Thoracic aorta (tissue), 2 donors: ENCODE data around the gene KLF15. TPM values are rescaled to one million over a fixed set of nuclear protein-coding genes. Genes with fewer than 3 reads are reported as not detected.

Source experiments
- ATAC-seq: fragments of 150-250 bp; one replicate; pipeline ENCODE4 v1.8.0; 2017; ENCODE audit warnings: low read depth; ENCODE audit not compliant: insufficient number of reproducible peaks, low FRiP score
- DNase-seq: peaks from one replicate; pipeline ENCODE4 v3.0.0-alpha.2; 2020; ENCODE audit warnings: low spot score
- H3K27ac ChIP-seq, 2 donors: fragments of 200-600 bp; sonication (generic); 1 replicate in 1 of 2; 2 replicates in 1 of 2; pipeline ENCODE4 v1.5.1; 2016; ENCODE audit warnings: mild to moderate bottlenecking in 2 of 2, moderate library complexity in 2 of 2
- H3K27me3 ChIP-seq: fragments of 200-600 bp; sonication (generic); replicated peaks from 2 replicates; pipeline ENCODE4 v1.6.0; 2016; ENCODE audit warnings: mild to moderate bottlenecking; ENCODE audit not compliant: insufficient read depth
- H3K36me3 ChIP-seq: fragments of 200-600 bp; sonication (generic); one replicate; pipeline ENCODE4 v1.5.1; 2016
- H3K4me1 ChIP-seq, 2 donors: fragments of 200-600 bp; sonication (generic); 1 replicate in 1 of 2; 2 replicates in 1 of 2; pipeline versions ENCODE4 v1.5.1 to v1.6.0; 2016; ENCODE audit warnings: low read depth in 2 of 2, mild to moderate bottlenecking in 1 of 2; ENCODE audit not compliant: control insufficient read depth in 1 of 2
- H3K4me3 ChIP-seq: fragments of 200-600 bp; sonication (generic); 2 replicates; pipeline ENCODE4 v1.5.1; 2016; ENCODE audit warnings: mild to moderate bottlenecking
- H3K9me3 ChIP-seq: fragments of 200-600 bp; sonication (generic); 2 replicates; pipeline ENCODE4 v1.5.1; 2016
- CTCF ChIP-seq: fragments of 200-600 bp; sonication (generic); IDR thresholded peaks from one replicate; pipeline ENCODE4 v1.5.1; 2019; ENCODE audit warnings: antibody characterized with exemption
- total RNA-seq, 2 donors: library from RNA; depleted of rRNA; stranded (reverse); fragments of >200 nt; gene quantifications; one replicate each; pipeline versions ENCODE4 v1.1.0 to v1.2.3, GENCODE V29; 2016

Gene KLF15
- total RNA-seq, 2 donors from 2014 or later = 55.7 to 90.2 TPM

- no peaks in the 10 kb centered on the region for H3K9me3 ChIP-seq
- DNase-seq (no peak), ATAC-seq (no peak)
- TF ChIP-seq CTCF = no peak
- no peaks in the 10 kb centered on the region for H3K4me1 ChIP-seq
- no peak overlapping the region for H3K27ac ChIP-seq
- H3K27me3 ChIP-seq = no peaks in the 10 kb centered on the region
- no peak overlapping the region for H3K4me3 ChIP-seq
- H3K36me3 ChIP-seq = no peaks in the 10 kb centered on the region
These were observed 14.0 kb upstream of the KLF15 start for GRCh38 chr3:126371096-126371705.

DNA sequence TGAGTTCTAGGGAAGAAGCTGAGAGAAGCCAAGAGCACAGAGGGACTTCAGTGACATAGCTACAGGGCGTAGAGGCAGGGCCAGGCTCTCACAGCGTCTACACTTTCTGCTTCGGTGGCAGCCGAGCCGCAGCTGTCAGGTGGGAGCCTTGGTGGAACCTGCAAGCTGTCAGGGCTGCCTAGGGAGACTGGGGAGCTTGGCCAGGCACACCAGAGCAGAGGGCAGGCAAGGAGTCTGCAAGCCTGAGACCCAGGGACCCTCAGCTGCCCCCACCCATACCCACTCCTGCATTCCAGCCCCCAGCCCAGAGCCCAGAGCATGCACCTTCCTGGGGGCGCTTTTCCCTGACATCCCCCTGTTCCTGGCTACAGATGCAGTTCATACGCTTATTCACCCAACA is 13.4 kb upstream of the KLF15 start:
- ATAC-seq = no peak

DNA sequence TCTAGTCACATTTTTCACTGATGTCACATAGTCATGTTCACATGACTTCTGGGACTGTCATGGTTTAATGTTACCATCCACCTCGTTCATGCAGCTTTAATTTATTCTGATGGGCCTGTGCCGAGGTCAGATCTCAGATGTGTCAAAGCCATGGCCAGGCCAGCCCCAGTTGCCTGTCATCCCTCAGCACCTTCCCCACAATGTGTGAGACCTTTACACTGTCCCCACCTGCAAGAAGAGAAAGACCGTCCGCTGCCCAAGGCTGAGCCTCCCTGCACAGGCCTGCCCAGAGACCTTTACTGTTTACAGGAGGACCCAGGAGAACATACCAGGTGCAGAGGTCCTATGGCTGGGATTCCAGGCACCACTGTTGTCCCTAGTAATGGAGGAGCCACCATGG is 12.8 kb upstream of the KLF15 start:
- DNase-seq = no peak
- H3K27me3 ChIP-seq = no peaks in the 10 kb centered on the region
- H3K36me3 ChIP-seq = no peaks in the 10 kb centered on the region
- no peak for ATAC-seq
- H3K9me3 ChIP-seq = no peaks in the 10 kb centered on the region
- H3K27ac ChIP-seq = no peak overlapping the region
- no peak for TF ChIP-seq CTCF
- no peaks in the 10 kb centered on the region for H3K4me1 ChIP-seq
- no peak overlapping the region for H3K4me3 ChIP-seq

More for the DNA sequence above, 13.4 kb upstream of the KLF15 start:
- Histone ChIP-seq H3K4me1 (no peaks in the 10 kb centered on the region), H3K27me3 (no peaks in the 10 kb centered on the region), H3K9me3 (no peaks in the 10 kb centered on the region), H3K27ac (no peak overlapping the region), H3K4me3 (no peak overlapping the region), H3K36me3 (no peaks in the 10 kb centered on the region)
- TF ChIP-seq CTCF = no peak
- DNase-seq = no peak

- Histone ChIP-seq H3K36me3 (no peaks in the 10 kb centered on the region), H3K9me3 (no peaks in the 10 kb centered on the region), H3K4me3 (no peak overlapping the region), H3K4me1 (no peaks in the 10 kb centered on the region), H3K27ac (no peak overlapping the region), H3K27me3 (no peaks in the 10 kb centered on the region)
- no peak for ATAC-seq
- TF ChIP-seq CTCF = no peak
- no peak for DNase-seq
These were observed 12.3 kb upstream of the KLF15 start for GRCh38 chr3:126369490-126369889.

GRCh38 chr3:126367316-126367805 is 10.2 kb upstream of the KLF15 start:
- Histone ChIP-seq H3K4me3 (no peak overlapping the region), H3K27me3 (no peaks in the 10 kb centered on the region), H3K36me3 (no peaks in the 10 kb centered on the region), H3K9me3 (no peaks in the 10 kb centered on the region), H3K27ac (no peak overlapping the region), H3K4me1 (no peaks in the 10 kb centered on the region)
- ATAC-seq = no peak
- DNase-seq = no peak
- no peak for TF ChIP-seq CTCF
